Neural progenitor cell (in vitro differentiated cells): ENCODE results near the gene PLCG1. TPM values are rescaled to one million over a fixed set of nuclear protein-coding genes. Genes with fewer than 3 reads are reported as not detected.

Source experiments
- DNase-seq: peaks from one replicate; pipeline ENCODE4 v3.0.0-alpha.2; 2016; ENCODE audit warnings: low spot score
- H2AFZ ChIP-seq: fragments of 200-600 bp; sonication (generic); replicated peaks from 2 replicates; pipeline ENCODE4 v1.6.1; 2016; ENCODE audit warnings: antibody characterized with exemption
- H3F3A ChIP-seq: fragments of 200-600 bp; sonication (generic); 2 replicates; pipeline ENCODE4 v1.6.1; 2016; ENCODE audit warnings: antibody characterized with exemption, low read depth
- H3K27ac ChIP-seq: fragments of 200-600 bp; sonication (generic); 2 replicates; pipeline ENCODE4 v1.5.1; 2016; ENCODE audit warnings: mild to moderate bottlenecking
- H3K27me3 ChIP-seq: fragments of 200-600 bp; sonication (generic); 2 replicates; pipeline ENCODE4 v1.6.1; 2016; ENCODE audit warnings: mild to moderate bottlenecking, moderate library complexity
- H3K36me3 ChIP-seq: fragments of 200-600 bp; sonication (generic); 2 replicates; pipeline ENCODE4 v1.5.1; 2016
- H3K4me1 ChIP-seq: fragments of 200-600 bp; sonication (generic); 2 replicates; pipeline ENCODE4 v1.6.1; 2016; ENCODE audit warnings: mixed run types
- H3K4me2 ChIP-seq: fragments of 200-600 bp; sonication (generic); 2 replicates; pipeline ENCODE4 v1.6.1; 2016
- H3K4me3 ChIP-seq: fragments of 200-600 bp; sonication (generic); 2 replicates; pipeline ENCODE4 v1.5.1; 2016
- H3K79me2 ChIP-seq: fragments of 200-600 bp; sonication (generic); 2 replicates; pipeline ENCODE4 v1.6.1; 2016; ENCODE audit warnings: low read depth
- H3K9ac ChIP-seq: fragments of 200-600 bp; sonication (generic); 2 replicates; pipeline ENCODE4 v1.6.1; 2016
- H3K9me3 ChIP-seq: fragments of 200-600 bp; sonication (generic); 2 replicates; pipeline ENCODE4 v1.5.1; 2016; ENCODE audit warnings: low read depth
- H4K20me1 ChIP-seq: fragments of 200-600 bp; sonication (generic); 2 replicates; pipeline ENCODE4 v1.6.1; 2016; ENCODE audit warnings: low read depth
- H3K27ac Mint-ChIP-seq: 3 replicates; pipeline ENCODE4 v1.8.0; 2021; ENCODE audit warnings: mixed read lengths
- H3K27me3 Mint-ChIP-seq: 2 replicates; pipeline ENCODE4 v1.8.0; 2022; ENCODE audit warnings: low read depth, mild to moderate bottlenecking, inconsistent platforms, moderate library complexity, mixed read lengths; ENCODE audit not compliant: insufficient read depth
- H3K36me3 Mint-ChIP-seq: 3 replicates; pipeline ENCODE4 v1.8.0; 2021; ENCODE audit warnings: mixed read lengths
- H3K4me1 Mint-ChIP-seq: 3 replicates; pipeline ENCODE4 v1.8.0; 2021; ENCODE audit warnings: mixed read lengths
- H3K4me3 Mint-ChIP-seq: 3 replicates; pipeline ENCODE4 v1.8.0; 2021; ENCODE audit warnings: mild to moderate bottlenecking, moderate library complexity, mixed read lengths
- H3K9me3 Mint-ChIP-seq: 3 replicates; pipeline ENCODE4 v1.8.0; 2020; ENCODE audit warnings: mixed read lengths
- EZH2 ChIP-seq: fragments of 200-600 bp; sonication (generic); IDR thresholded peaks from 2 replicates; pipeline ENCODE4 v1.6.1; 2017; ENCODE audit warnings: antibody characterized with exemption, mild to moderate bottlenecking, moderate library complexity
- EZH2phosphoT487 ChIP-seq: fragments of 200-600 bp; sonication (generic); IDR thresholded peaks from 2 replicates; pipeline ENCODE4 v1.6.1; 2017; ENCODE audit warnings: antibody characterized with exemption
- total RNA-seq: library from RNA; depleted of rRNA; stranded (reverse); fragments of >200 nt; gene quantifications from 2 replicates; pipeline ENCODE4 v1.2.3, GENCODE V29; 2015; ENCODE audit warnings: low replicate concordance
- TF ChIP-seq, protein P1 (sequence below): fragments of 200-600 bp; sonication (generic); IDR thresholded peaks from 2 replicates; pipeline ENCODE4 v1.5.1; 2017; ENCODE audit warnings: antibody characterized with exemption, mild to moderate bottlenecking

PLCG1 gene
- total RNA-seq, 1 donor from 2014 or later, result 146 TPM

DNA sequence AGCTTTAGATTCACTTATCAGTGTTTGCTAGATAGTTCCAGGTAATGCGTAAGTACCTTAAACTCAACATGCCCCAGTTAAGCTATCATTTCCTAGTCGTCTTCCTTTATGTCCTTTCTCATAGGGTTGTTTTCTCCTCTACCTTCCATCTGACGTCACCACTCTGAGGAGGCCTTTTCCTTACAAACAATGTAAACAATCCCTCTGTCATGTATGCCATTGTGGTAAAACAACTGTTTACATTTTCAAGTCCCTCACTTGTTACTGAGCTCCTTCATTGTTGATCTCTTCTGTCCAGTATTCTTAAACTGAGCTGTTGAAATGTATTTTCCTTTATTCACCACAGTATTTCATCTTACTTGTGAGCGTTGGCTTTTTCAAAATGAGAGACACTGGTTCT lies 45.4 kb upstream of the PLCG1 start:
- no peak overlapping the region for H3K4me3 Mint-ChIP-seq

DNA sequence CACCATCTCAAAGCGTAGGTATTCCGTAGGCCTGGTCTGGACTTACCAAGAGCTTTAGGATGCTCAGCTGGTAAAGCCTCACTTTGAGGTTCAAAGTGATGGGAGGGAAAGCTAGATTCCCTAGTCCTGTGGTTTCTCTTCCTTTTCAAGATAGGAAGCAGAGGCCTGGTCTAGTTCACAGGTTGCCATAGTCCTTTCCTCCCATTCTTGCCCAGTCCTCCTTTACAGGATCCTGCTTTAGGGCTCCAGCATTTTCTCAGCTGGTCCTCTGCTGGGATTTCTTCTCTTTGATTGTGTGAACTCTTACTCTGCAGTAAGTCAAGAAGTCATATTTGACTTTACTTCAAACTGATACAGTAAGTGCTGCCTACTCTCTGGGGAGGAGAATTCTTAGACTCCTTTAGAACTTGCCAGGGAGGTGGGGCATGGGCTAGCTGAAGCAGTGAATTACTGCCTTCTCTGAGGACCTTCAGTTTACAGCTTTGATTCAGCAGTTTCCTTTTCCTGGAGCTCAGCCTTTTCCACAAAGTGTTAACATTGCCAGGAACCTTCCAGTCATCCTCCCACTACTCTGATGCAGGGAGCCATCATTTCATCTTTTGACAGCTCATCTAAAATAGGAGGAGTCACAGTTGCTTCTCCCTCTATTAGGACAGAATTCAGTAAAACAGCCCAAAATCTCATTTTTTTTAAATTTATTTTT lies 42.8 kb upstream of the PLCG1 start:
- no peak overlapping the region for H3K4me3 ChIP-seq
- H3K36me3 ChIP-seq, result peaks cover 47% of the 10 kb centered on the region
- peaks cover 10% of the 10 kb centered on the region for H3K79me2 ChIP-seq
- no peaks in the 10 kb centered on the region for H3K27me3 ChIP-seq
- DNase-seq, result no peak
- no peaks in the 10 kb centered on the region for H3K9me3 ChIP-seq
- Mint-ChIP-seq H3K4me3 (no peak overlapping the region), H3K4me1 (no peaks in the 10 kb centered on the region), H3K27ac (no peak overlapping the region), H3K36me3 (peaks cover 24% of the 10 kb centered on the region), H3K9me3 (no peaks in the 10 kb centered on the region), H3K27me3 (no peaks in the 10 kb centered on the region)
- no peak for TF ChIP-seq EZH2
- peak overlapping the region; percentile 54 for H3K27ac ChIP-seq
- no peak overlapping the region for H3K9ac ChIP-seq
- peaks cover 37% of the 10 kb centered on the region for H3F3A ChIP-seq
- H4K20me1 ChIP-seq, result peaks cover 9% of the 10 kb centered on the region
- no peak overlapping the region for H2AFZ ChIP-seq
- H3K4me1 ChIP-seq, result no peaks in the 10 kb centered on the region
- H3K4me2 ChIP-seq, result no peak overlapping the region

More for the DNA sequence above, 45.4 kb upstream of the PLCG1 start:
- Histone ChIP-seq H2AFZ (no peak overlapping the region), H3F3A (peaks cover 32% of the 10 kb centered on the region), H3K36me3 (peaks cover 28% of the 10 kb centered on the region), H3K79me2 (peaks cover 14% of the 10 kb centered on the region), H3K9me3 (no peaks in the 10 kb centered on the region), H3K4me2 (no peak overlapping the region), H3K27me3 (no peaks in the 10 kb centered on the region), H3K27ac (no peak overlapping the region), H3K4me3 (no peak overlapping the region), H3K9ac (no peak overlapping the region), H3K4me1 (no peaks in the 10 kb centered on the region), H4K20me1 (peaks cover 9% of the 10 kb centered on the region)
- TF ChIP-seq, protein P1, sequence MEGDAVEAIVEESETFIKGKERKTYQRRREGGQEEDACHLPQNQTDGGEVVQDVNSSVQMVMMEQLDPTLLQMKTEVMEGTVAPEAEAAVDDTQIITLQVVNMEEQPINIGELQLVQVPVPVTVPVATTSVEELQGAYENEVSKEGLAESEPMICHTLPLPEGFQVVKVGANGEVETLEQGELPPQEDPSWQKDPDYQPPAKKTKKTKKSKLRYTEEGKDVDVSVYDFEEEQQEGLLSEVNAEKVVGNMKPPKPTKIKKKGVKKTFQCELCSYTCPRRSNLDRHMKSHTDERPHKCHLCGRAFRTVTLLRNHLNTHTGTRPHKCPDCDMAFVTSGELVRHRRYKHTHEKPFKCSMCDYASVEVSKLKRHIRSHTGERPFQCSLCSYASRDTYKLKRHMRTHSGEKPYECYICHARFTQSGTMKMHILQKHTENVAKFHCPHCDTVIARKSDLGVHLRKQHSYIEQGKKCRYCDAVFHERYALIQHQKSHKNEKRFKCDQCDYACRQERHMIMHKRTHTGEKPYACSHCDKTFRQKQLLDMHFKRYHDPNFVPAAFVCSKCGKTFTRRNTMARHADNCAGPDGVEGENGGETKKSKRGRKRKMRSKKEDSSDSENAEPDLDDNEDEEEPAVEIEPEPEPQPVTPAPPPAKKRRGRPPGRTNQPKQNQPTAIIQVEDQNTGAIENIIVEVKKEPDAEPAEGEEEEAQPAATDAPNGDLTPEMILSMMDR, result no peak
- TF ChIP-seq EZH2phosphoT487, result no peak
- no peak for TF ChIP-seq EZH2
- no peaks in the 10 kb centered on the region for H3K4me1 Mint-ChIP-seq
- no peak overlapping the region for H3K27ac Mint-ChIP-seq
- peaks cover 32% of the 10 kb centered on the region for H3K36me3 Mint-ChIP-seq
- no peak for DNase-seq
- no peaks in the 10 kb centered on the region for H3K9me3 Mint-ChIP-seq
- H3K27me3 Mint-ChIP-seq, result no peaks in the 10 kb centered on the region

DNA sequence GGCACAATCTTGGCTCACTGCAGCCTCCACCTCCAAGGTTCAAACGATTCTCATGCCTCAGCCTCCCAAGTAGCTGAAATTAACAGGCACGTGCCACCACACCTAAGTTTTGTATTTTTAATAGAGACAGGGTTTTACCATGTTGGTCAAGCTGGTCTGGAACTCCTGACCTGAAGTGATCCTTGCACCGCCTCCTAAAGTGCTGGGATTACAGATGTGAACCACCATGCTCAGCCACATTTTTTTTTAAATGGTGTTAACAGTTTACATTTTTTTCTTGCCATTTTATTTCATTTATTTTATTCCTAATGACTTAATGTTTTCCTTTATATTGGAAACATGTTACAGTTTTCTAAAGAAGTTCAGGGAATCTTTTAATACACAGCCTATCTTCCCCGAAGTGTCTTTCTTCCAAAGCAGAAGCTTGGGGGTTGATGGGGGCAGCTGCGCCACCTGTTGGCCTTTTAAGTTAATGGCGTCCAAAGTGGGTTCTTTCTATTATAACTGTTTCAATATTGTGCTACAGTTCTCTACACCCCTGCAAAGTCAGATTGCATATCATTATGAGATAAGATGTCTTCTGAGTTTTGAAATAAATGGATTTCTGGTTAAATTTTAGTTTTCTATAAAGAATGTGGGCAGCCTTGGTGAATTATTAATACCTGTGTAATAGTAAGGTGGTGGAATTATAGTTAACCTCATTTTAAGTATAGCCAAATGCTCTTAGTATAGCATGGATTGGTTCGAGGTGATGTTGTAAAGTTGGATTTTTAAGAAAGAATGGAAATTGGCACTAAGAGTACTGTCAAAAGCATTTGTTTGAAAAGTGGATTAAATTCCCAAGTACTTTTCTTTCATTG lies 42.0 kb upstream of the PLCG1 start:
- H3K4me3 Mint-ChIP-seq, result no peak overlapping the region
- no peaks in the 10 kb centered on the region for H3K9me3 Mint-ChIP-seq
- H3K4me1 Mint-ChIP-seq, result no peaks in the 10 kb centered on the region
- Histone ChIP-seq H2AFZ (no peak overlapping the region), H3K36me3 (peaks cover 54% of the 10 kb centered on the region), H3F3A (peaks cover 37% of the 10 kb centered on the region), H3K79me2 (peaks cover 10% of the 10 kb centered on the region), H3K27me3 (no peaks in the 10 kb centered on the region), H4K20me1 (peaks cover 9% of the 10 kb centered on the region), H3K9me3 (no peaks in the 10 kb centered on the region), H3K4me1 (no peaks in the 10 kb centered on the region), H3K4me3 (no peak overlapping the region), H3K27ac (no peak overlapping the region), H3K4me2 (no peak overlapping the region), H3K9ac (no peak overlapping the region)
- no peaks in the 10 kb centered on the region for H3K27me3 Mint-ChIP-seq
- H3K36me3 Mint-ChIP-seq, result peaks cover 23% of the 10 kb centered on the region
- TF ChIP-seq EZH2, result no peak
- TF ChIP-seq, protein P1, result peak; percentile 98
- no peak overlapping the region for H3K27ac Mint-ChIP-seq
- DNase-seq, result peak; percentile 72
